Liver (tissue), 9 donors: ENCODE data around the gene SMURF2. TPM values are rescaled to one million over a fixed set of nuclear protein-coding genes. Genes with fewer than 3 reads are reported as not detected.

ENCODE experiments used
- DNase-seq: peaks from one replicate; pipeline ENCODE4 v3.0.0-alpha.2; 2017; ENCODE audit warnings: low spot score
- H3K27ac ChIP-seq, 2 donors: one replicate each; pipeline ENCODE4 v1.7.0; 2013; ENCODE audit warnings: inconsistent platforms in 2 of 2, low read length in 2 of 2, control low read depth in 1 of 2, low read depth in 1 of 2, mild to moderate bottlenecking in 1 of 2
- H3K27me3 ChIP-seq, 4 donors: one replicate each; pipeline versions ENCODE4 v1.6.1 to v1.7.0; 2013; ENCODE audit warnings: low read length in 3 of 4, inconsistent platforms in 1 of 4, mild to moderate bottlenecking in 1 of 4, moderate library complexity in 1 of 4; ENCODE audit not compliant: control insufficient read depth in 4 of 4, insufficient read depth in 4 of 4
- H3K36me3 ChIP-seq, 4 donors: one replicate each; pipeline versions ENCODE4 v1.6.1 to v1.7.0; 2013; ENCODE audit warnings: low read length in 3 of 4, mild to moderate bottlenecking in 3 of 4, low read depth in 1 of 4, moderate library complexity in 1 of 4; ENCODE audit not compliant: control insufficient read depth in 4 of 4, insufficient read depth in 3 of 4
- H3K4me1 ChIP-seq, 4 donors: one replicate each; pipeline versions ENCODE4 v1.6.1 to v1.7.0; 2013; ENCODE audit warnings: low read length in 3 of 4, mild to moderate bottlenecking in 3 of 4, moderate library complexity in 1 of 4; ENCODE audit not compliant: control insufficient read depth in 4 of 4, insufficient read depth in 4 of 4
- H3K4me3 ChIP-seq, 3 donors: one replicate each; pipeline versions ENCODE4 v1.6.1 to v1.7.0; 2013; ENCODE audit warnings: low read length in 3 of 3, control low read depth in 1 of 3, low read depth in 1 of 3, mild to moderate bottlenecking in 1 of 3
- H3K9ac ChIP-seq, 2 donors: one replicate each; pipeline ENCODE4 v1.7.0; 2013; ENCODE audit warnings: low read length in 2 of 2, mild to moderate bottlenecking in 2 of 2, moderate library complexity in 2 of 2, control low read depth in 1 of 2, low read depth in 1 of 2
- H3K9me3 ChIP-seq, 4 donors: one replicate each; pipeline versions ENCODE4 v1.6.1 to v1.7.0; 2013; ENCODE audit warnings: low read length in 3 of 4; ENCODE audit not compliant: control insufficient read depth in 4 of 4
- CTCF ChIP-seq: fragments of 150-350 bp; IDR thresholded peaks from 2 replicates; pipeline ENCODE4 v1.5.1; 2017; ENCODE audit warnings: improper control_type of control experiment, low read depth, low read length; ENCODE audit not compliant: missing input control
- EGR1 ChIP-seq, 2 donors: IDR thresholded peaks; 2 replicates each; pipeline ENCODE4 v1.6.1; 2016 to 2018; ENCODE audit warnings: antibody characterized with exemption in 2 of 2, low read depth in 2 of 2
- FOXA1 ChIP-seq: IDR thresholded peaks from 2 replicates; pipeline ENCODE4 v1.6.1; 2016; ENCODE audit warnings: antibody characterized with exemption
- FOXA2 ChIP-seq: IDR thresholded peaks from 2 replicates; pipeline ENCODE4 v1.6.1; 2016; ENCODE audit warnings: antibody characterized with exemption
- GABPA ChIP-seq, 2 donors: IDR thresholded peaks in 1 of 2; conservative IDR thresholded peaks in 1 of 2; 2 replicates each; pipeline ENCODE4 v1.6.1; 2016; ENCODE audit warnings: antibody characterized with exemption in 2 of 2, mild to moderate bottlenecking in 1 of 2, moderate library complexity in 1 of 2
- HNF4A ChIP-seq, 2 donors: conservative IDR thresholded peaks; 2 replicates each; pipeline ENCODE4 v1.6.1; 2016; ENCODE audit warnings: antibody characterized with exemption in 2 of 2, mild to moderate bottlenecking in 2 of 2
- HNF4G ChIP-seq: IDR thresholded peaks from 2 replicates; pipeline ENCODE4 v1.6.1; 2016; ENCODE audit warnings: antibody characterized with exemption
- JUND ChIP-seq, 2 donors: IDR thresholded peaks; 2 replicates each; pipeline ENCODE4 v1.6.1; 2016; ENCODE audit warnings: antibody characterized with exemption in 2 of 2
- MAX ChIP-seq: IDR thresholded peaks from 2 replicates; pipeline ENCODE4 v1.6.1; 2016; ENCODE audit warnings: antibody characterized with exemption
- NR2F2 ChIP-seq: IDR thresholded peaks from 2 replicates; pipeline ENCODE4 v1.6.1; 2016; ENCODE audit warnings: antibody characterized with exemption
- RAD21 ChIP-seq, 2 donors: IDR thresholded peaks; 2 replicates each; pipeline ENCODE4 v1.6.1; 2016; ENCODE audit warnings: antibody characterized with exemption in 2 of 2, mild to moderate bottlenecking in 2 of 2
- RXRA ChIP-seq, 2 donors: IDR thresholded peaks; 2 replicates each; pipeline ENCODE4 v1.6.1; 2017 to 2018; ENCODE audit warnings: antibody characterized with exemption in 2 of 2, mild to moderate bottlenecking in 1 of 2
- SP1 ChIP-seq: IDR thresholded peaks from 2 replicates; pipeline ENCODE4 v1.6.1; 2018; ENCODE audit warnings: antibody characterized with exemption, mild to moderate bottlenecking
- TAF1 ChIP-seq: conservative IDR thresholded peaks from 2 replicates; pipeline ENCODE4 v1.6.1; 2016; ENCODE audit warnings: antibody characterized with exemption, mild to moderate bottlenecking
- YY1 ChIP-seq: IDR thresholded peaks from 2 replicates; pipeline ENCODE4 v1.6.1; 2016; ENCODE audit warnings: antibody characterized with exemption, mild to moderate bottlenecking
- WGBS: extraction: QIAGEN DNeasy Blood & Tissue Kit; methylation state at CpG from one replicate; pipeline ENCODE4 v1.1.7; 2013; 5-methylcytosine and 5-hydroxymethylcytosine counted together
- polyA plus RNA-seq, 2 donors: library from polyadenylated mRNA; stranded (reverse) in 1 of 2; unstranded in 1 of 2; fragments of 200-250 nt in 1 of 2; fragments of >200 nt in 1 of 2; fragmentation: Nextera tagmentation in 1 of 2; extraction: Ambion mirVana in 1 of 2; gene quantifications; one replicate each; pipeline versions ENCODE4 v1.2.1 to v1.2.3, GENCODE V29; 2013 to 2015
- total RNA-seq, 2 donors: library from RNA; depleted of rRNA; stranded (reverse); fragments of >200 nt; gene quantifications; one replicate each; pipeline ENCODE4 v1.2.3, GENCODE V29; 2014
- TF ChIP-seq, protein P1 (sequence below): IDR thresholded peaks from 2 replicates; pipeline ENCODE4 v1.6.1; 2016; ENCODE audit warnings: antibody characterized with exemption
- TF ChIP-seq, protein P2 (sequence below): IDR thresholded peaks from 2 replicates; pipeline ENCODE4 v1.6.1; 2016; ENCODE audit warnings: antibody characterized with exemption, mild to moderate bottlenecking
- donor health status: healthy.
- donor health status: healthy.
- donor health status: healthy.
- donor health status: healthy.
- donor health status: healthy.

The SMURF2 gene
- total and polyA plus RNA-seq, 4 donors, result 2.0 to 6.9 (median 3.5) TPM

- peaks cover 21 to 87% (median 74%) of the 10 kb centered on the region in 4 donors for H3K36me3 ChIP-seq
- no peaks in the 10 kb centered on the region for H3K9me3 ChIP-seq
- DNase-seq, result no peak
- H3K4me3 ChIP-seq, result no peak overlapping the region
- H3K4me1 ChIP-seq, result no peaks in the 10 kb centered on the region
- TF ChIP-seq RAD21 (IDR thresholded peaks at IDR 0.05), result peak in 1 of 2 donors; percentile 51
- TF ChIP-seq GABPA (IDR thresholded peaks at IDR 0.05 in 1 of 2, conservative IDR thresholded peaks at IDR 0.05 in 1 of 2), result no peak
- no peak overlapping the region for H3K9ac ChIP-seq
- WGBS, result 94% methylated on average over 3 of the region's 3 CpGs
- H3K27me3 ChIP-seq, result no peaks in the 10 kb centered on the region
- H3K27ac ChIP-seq, result no peak overlapping the region
Measured at GRCh38 chr17:64534187-64534586, 127.9 kb downstream of the SMURF2 start.

GRCh38 chr17:64533784-64534183 is 128.3 kb downstream of the SMURF2 start:
- no peak overlapping the region for H3K27ac ChIP-seq
- 86% methylated on average over 2 of the region's 2 CpGs for WGBS

GRCh38 chr17:64532409-64532808 is 129.7 kb downstream of the SMURF2 start:
- Histone ChIP-seq H3K36me3 (peaks cover 23 to 95% (median 86%) of the 10 kb centered on the region in 4 donors), H3K4me3 (no peak overlapping the region), H3K9ac (no peak overlapping the region), H3K27ac (no peak overlapping the region), H3K27me3 (no peaks in the 10 kb centered on the region), H3K4me1 (no peaks in the 10 kb centered on the region), H3K9me3 (no peaks in the 10 kb centered on the region)
- DNase-seq, result no peak
- WGBS, result 94% methylated on average over 5 of the region's 5 CpGs
- TF ChIP-seq JUND (IDR thresholded peaks at IDR 0.05) (no peak), RAD21 (IDR thresholded peaks at IDR 0.05) (no peak), SP1 (no peak), FOXA2 (no peak), GABPA (IDR thresholded peaks at IDR 0.05 in 1 of 2, conservative IDR thresholded peaks at IDR 0.05 in 1 of 2) (no peak), TAF1 (no peak)
- TF ChIP-seq, protein P1, sequence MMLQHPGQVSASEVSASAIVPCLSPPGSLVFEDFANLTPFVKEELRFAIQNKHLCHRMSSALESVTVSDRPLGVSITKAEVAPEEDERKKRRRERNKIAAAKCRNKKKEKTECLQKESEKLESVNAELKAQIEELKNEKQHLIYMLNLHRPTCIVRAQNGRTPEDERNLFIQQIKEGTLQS, result no peak

More at GRCh38 chr17:64533784-64534183, 128.3 kb downstream of the SMURF2 start:
- Histone ChIP-seq H3K4me3 (no peak overlapping the region), H3K9me3 (no peaks in the 10 kb centered on the region), H3K4me1 (no peaks in the 10 kb centered on the region), H3K36me3 (peaks cover 23 to 88% (median 78%) of the 10 kb centered on the region in 4 donors), H3K27me3 (no peaks in the 10 kb centered on the region), H3K9ac (no peak overlapping the region)
- TF ChIP-seq YY1, result no peak
- no peak for DNase-seq

DNA sequence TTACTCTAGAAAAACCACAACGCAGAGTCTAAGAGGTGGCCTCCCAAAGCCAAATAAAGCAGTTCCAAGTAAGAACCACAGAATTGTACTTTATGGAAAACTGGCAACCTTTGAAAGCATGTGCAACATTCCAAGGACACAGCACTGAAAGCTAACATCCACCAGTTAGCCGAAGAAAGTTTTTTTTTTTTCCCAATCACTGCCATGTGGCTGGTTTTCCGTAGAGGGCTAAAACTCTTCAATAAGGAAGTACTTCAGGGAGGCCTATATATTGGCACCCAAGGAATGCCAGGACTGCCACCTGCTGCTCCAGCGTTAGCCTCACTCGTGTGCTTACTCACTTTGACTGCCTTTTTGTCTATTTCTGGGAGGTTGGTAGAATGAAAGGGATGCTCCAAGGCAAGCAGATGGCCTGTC is 130.1 kb downstream of the SMURF2 start:
- no peaks in the 10 kb centered on the region for H3K4me1 ChIP-seq
- H3K36me3 ChIP-seq, result peaks cover 23 to 95% (median 86%) of the 10 kb centered on the region in 4 donors
- no peak overlapping the region for H3K4me3 ChIP-seq
- WGBS, result 90% methylated on average over 5 of the region's 5 CpGs
- no peaks in the 10 kb centered on the region for H3K9me3 ChIP-seq
- no peaks in the 10 kb centered on the region for H3K27me3 ChIP-seq
- H3K27ac ChIP-seq, result no peak overlapping the region
- no peak for DNase-seq
- no peak overlapping the region for H3K9ac ChIP-seq
- TF ChIP-seq MAX (no peak), CTCF (no peak), TAF1 (no peak), RAD21 (IDR thresholded peaks at IDR 0.05) (no peak), JUND (IDR thresholded peaks at IDR 0.05) (no peak), RXRA (IDR thresholded peaks at IDR 0.05) (no peak), YY1 (no peak), FOXA1 (no peak), SP1 (no peak), HNF4A (conservative IDR thresholded peaks at IDR 0.05) (no peak), FOXA2 (no peak), NR2F2 (no peak), EGR1 (IDR thresholded peaks at IDR 0.05; ENCODE audit: low read depth in 2 of 2) (no peak), HNF4G (no peak)
- TF ChIP-seq, protein P2, sequence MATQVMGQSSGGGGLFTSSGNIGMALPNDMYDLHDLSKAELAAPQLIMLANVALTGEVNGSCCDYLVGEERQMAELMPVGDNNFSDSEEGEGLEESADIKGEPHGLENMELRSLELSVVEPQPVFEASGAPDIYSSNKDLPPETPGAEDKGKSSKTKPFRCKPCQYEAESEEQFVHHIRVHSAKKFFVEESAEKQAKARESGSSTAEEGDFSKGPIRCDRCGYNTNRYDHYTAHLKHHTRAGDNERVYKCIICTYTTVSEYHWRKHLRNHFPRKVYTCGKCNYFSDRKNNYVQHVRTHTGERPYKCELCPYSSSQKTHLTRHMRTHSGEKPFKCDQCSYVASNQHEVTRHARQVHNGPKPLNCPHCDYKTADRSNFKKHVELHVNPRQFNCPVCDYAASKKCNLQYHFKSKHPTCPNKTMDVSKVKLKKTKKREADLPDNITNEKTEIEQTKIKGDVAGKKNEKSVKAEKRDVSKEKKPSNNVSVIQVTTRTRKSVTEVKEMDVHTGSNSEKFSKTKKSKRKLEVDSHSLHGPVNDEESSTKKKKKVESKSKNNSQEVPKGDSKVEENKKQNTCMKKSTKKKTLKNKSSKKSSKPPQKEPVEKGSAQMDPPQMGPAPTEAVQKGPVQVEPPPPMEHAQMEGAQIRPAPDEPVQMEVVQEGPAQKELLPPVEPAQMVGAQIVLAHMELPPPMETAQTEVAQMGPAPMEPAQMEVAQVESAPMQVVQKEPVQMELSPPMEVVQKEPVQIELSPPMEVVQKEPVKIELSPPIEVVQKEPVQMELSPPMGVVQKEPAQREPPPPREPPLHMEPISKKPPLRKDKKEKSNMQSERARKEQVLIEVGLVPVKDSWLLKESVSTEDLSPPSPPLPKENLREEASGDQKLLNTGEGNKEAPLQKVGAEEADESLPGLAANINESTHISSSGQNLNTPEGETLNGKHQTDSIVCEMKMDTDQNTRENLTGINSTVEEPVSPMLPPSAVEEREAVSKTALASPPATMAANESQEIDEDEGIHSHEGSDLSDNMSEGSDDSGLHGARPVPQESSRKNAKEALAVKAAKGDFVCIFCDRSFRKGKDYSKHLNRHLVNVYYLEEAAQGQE, result no peak
- TF ChIP-seq, protein P1, result no peak
